HEK293 (cell line): Measurements from ENCODE around the gene CDH22.

Experiments used
- GFI1B ChIP-seq: fragments of 450-650 bp; formaldehyde crosslinking; IDR thresholded peaks from 2 replicates; pipeline ENCODE4 v1.5.1; 2016; ENCODE audit warnings: missing biosample characterization, missing genetic modification characterization
- YY1 ChIP-seq: fragments of 450-650 bp; formaldehyde crosslinking; IDR thresholded peaks from 2 replicates; pipeline ENCODE4 v1.5.1; 2018; ENCODE audit warnings: missing biosample characterization, missing genetic modification characterization
- ZNF112 ChIP-seq: fragments of 450-650 bp; formaldehyde crosslinking; IDR thresholded peaks from 2 replicates; pipeline ENCODE4 v1.5.0; 2017; ENCODE audit warnings: missing biosample characterization, missing genetic modification characterization
- ZNF140 ChIP-seq: fragments of 450-650 bp; formaldehyde crosslinking; IDR thresholded peaks from 2 replicates; pipeline ENCODE4 v1.5.1; 2016; ENCODE audit warnings: missing biosample characterization, missing genetic modification characterization
- ZNF707 ChIP-seq: fragments of 450-650 bp; formaldehyde crosslinking; IDR thresholded peaks from 2 replicates; pipeline ENCODE4 v1.5.1; 2016; ENCODE audit warnings: missing biosample characterization, missing genetic modification characterization
- ZNF768 ChIP-seq: fragments of 450-650 bp; formaldehyde crosslinking; IDR thresholded peaks from 2 replicates; pipeline ENCODE4 v1.5.1; 2018; ENCODE audit warnings: missing biosample characterization, mild to moderate bottlenecking, missing genetic modification characterization
- TF ChIP-seq, protein P1 (sequence below): fragments of 450-650 bp; formaldehyde crosslinking; IDR thresholded peaks from 2 replicates; pipeline ENCODE4 v1.5.1; 2016; ENCODE audit warnings: missing biosample characterization, missing genetic modification characterization
- TF ChIP-seq, protein P2 (sequence below): fragments of 450-650 bp; formaldehyde crosslinking; IDR thresholded peaks from 2 replicates; pipeline ENCODE4 v1.5.1; 2016; ENCODE audit warnings: missing biosample characterization, missing genetic modification characterization
- TF ChIP-seq, protein P3 (sequence below): fragments of 450-650 bp; formaldehyde crosslinking; IDR thresholded peaks from 2 replicates; pipeline ENCODE4 v1.5.1; 2016; ENCODE audit warnings: missing biosample characterization, missing genetic modification characterization, low read depth
- TF ChIP-seq, protein P4 (sequence below): fragments of 450-650 bp; formaldehyde crosslinking; IDR thresholded peaks from 2 replicates; pipeline ENCODE4 v1.5.1; 2016; ENCODE audit warnings: missing biosample characterization, missing genetic modification characterization
- TF ChIP-seq, protein P5 (sequence below): fragments of 450-650 bp; formaldehyde crosslinking; IDR thresholded peaks from 2 replicates; pipeline ENCODE4 v1.5.1; 2016; ENCODE audit warnings: missing biosample characterization, missing genetic modification characterization, low read depth
- TF ChIP-seq, protein P6 (sequence below): fragments of 450-650 bp; IDR thresholded peaks from 2 replicates; pipeline ENCODE4 v1.5.1; 2018; ENCODE audit warnings: missing biosample characterization, missing genetic modification characterization

DNA sequence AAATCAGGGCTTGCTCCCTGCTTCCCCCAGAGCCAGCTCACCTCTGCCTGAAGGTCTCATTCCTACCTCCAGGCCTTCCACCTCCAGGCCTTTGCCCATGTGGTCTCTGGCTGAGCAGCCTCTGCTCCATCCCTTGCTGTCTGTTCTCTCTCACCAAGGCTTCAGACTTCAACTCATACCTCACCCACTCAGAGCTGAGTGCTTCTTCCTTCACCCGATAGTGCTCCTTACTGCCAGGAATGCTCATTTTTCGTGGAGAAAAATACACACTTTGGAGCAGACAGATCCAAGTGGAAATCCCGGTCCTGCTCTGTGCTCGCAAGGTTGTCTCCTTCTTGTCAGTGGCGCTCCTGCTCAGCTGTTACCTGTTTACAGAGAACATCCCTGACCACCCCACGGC, 7.0 kb upstream of the CDH22 start:
- TF ChIP-seq, protein P1, sequence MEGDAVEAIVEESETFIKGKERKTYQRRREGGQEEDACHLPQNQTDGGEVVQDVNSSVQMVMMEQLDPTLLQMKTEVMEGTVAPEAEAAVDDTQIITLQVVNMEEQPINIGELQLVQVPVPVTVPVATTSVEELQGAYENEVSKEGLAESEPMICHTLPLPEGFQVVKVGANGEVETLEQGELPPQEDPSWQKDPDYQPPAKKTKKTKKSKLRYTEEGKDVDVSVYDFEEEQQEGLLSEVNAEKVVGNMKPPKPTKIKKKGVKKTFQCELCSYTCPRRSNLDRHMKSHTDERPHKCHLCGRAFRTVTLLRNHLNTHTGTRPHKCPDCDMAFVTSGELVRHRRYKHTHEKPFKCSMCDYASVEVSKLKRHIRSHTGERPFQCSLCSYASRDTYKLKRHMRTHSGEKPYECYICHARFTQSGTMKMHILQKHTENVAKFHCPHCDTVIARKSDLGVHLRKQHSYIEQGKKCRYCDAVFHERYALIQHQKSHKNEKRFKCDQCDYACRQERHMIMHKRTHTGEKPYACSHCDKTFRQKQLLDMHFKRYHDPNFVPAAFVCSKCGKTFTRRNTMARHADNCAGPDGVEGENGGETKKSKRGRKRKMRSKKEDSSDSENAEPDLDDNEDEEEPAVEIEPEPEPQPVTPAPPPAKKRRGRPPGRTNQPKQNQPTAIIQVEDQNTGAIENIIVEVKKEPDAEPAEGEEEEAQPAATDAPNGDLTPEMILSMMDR = no peak
- TF ChIP-seq, protein P2, sequence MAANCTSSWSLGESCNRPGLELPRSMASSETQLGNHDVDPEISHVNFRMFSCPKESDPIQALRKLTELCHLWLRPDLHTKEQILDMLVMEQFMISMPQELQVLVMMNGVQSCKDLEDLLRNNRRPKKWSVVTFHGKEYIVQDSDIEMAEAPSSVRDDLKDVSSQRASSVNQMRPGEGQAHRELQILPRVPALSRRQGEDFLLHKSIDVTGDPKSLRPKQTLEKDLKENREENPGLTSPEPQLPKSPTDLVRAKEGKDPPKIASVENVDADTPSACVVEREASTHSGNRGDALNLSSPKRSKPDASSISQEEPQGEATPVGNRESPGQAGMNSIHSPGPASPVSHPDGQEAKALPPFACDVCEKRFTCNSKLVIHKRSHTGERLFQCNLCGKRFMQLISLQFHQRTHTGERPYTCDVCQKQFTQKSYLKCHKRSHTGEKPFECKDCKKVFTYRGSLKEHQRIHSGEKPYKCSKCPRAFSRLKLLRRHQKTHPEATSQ (tag by site-specific recombination) = no peak
- TF ChIP-seq, protein P3, sequence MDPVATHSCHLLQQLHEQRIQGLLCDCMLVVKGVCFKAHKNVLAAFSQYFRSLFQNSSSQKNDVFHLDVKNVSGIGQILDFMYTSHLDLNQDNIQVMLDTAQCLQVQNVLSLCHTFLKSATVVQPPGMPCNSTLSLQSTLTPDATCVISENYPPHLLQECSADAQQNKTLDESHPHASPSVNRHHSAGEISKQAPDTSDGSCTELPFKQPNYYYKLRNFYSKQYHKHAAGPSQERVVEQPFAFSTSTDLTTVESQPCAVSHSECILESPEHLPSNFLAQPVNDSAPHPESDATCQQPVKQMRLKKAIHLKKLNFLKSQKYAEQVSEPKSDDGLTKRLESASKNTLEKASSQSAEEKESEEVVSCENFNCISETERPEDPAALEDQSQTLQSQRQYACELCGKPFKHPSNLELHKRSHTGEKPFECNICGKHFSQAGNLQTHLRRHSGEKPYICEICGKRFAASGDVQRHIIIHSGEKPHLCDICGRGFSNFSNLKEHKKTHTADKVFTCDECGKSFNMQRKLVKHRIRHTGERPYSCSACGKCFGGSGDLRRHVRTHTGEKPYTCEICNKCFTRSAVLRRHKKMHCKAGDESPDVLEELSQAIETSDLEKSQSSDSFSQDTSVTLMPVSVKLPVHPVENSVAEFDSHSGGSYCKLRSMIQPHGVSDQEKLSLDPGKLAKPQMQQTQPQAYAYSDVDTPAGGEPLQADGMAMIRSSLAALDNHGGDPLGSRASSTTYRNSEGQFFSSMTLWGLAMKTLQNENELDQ (tag by site-specific recombination) = no peak
- TF ChIP-seq ZNF140 (no peak), GFI1B (tag by site-specific recombination) (no peak), ZNF707 (tag by site-specific recombination) (no peak), ZNF768 (tag by site-specific recombination) (no peak), YY1 (tag by site-specific recombination) (no peak), ZNF112 (no peak)
- TF ChIP-seq, protein P4, sequence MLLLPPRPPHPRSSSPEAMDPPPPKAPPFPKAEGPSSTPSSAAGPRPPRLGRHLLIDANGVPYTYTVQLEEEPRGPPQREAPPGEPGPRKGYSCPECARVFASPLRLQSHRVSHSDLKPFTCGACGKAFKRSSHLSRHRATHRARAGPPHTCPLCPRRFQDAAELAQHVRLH (tag by site-specific recombination) = no peak
- TF ChIP-seq, protein P5, sequence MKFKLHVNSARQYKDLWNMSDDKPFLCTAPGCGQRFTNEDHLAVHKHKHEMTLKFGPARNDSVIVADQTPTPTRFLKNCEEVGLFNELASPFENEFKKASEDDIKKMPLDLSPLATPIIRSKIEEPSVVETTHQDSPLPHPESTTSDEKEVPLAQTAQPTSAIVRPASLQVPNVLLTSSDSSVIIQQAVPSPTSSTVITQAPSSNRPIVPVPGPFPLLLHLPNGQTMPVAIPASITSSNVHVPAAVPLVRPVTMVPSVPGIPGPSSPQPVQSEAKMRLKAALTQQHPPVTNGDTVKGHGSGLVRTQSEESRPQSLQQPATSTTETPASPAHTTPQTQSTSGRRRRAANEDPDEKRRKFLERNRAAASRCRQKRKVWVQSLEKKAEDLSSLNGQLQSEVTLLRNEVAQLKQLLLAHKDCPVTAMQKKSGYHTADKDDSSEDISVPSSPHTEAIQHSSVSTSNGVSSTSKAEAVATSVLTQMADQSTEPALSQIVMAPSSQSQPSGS (tag by site-specific recombination) = no peak
- TF ChIP-seq, protein P6, sequence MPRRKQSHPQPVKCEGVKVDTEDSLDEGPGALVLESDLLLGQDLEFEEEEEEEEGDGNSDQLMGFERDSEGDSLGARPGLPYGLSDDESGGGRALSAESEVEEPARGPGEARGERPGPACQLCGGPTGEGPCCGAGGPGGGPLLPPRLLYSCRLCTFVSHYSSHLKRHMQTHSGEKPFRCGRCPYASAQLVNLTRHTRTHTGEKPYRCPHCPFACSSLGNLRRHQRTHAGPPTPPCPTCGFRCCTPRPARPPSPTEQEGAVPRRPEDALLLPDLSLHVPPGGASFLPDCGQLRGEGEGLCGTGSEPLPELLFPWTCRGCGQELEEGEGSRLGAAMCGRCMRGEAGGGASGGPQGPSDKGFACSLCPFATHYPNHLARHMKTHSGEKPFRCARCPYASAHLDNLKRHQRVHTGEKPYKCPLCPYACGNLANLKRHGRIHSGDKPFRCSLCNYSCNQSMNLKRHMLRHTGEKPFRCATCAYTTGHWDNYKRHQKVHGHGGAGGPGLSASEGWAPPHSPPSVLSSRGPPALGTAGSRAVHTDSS (tag by site-specific recombination) = no peak
